H1 (cell line): ENCODE results near the gene TET2. TPM values are rescaled to one million over a fixed set of nuclear protein-coding genes. Genes with fewer than 3 reads are reported as not detected.

Source experiments
- CTCF ChIA-PET: fragments of 300-600 bp; sonication (Branson Sonifier 250); formaldehyde crosslinking; loops from one replicate; lab custom pipeline; 2021; ENCODE audit not compliant: partially characterized antibody; lab: Charles Lee
- POLR2A ChIA-PET: fragments of 300-600 bp; sonication (Branson Sonifier 250); formaldehyde crosslinking; loops from one replicate; lab custom pipeline; 2021; ENCODE audit warnings: inconsistent platforms; ENCODE audit not compliant: partially characterized antibody; lab: Charles Lee
- DNase-seq, 2 experiments: peaks; one replicate each; pipeline versions ENCODE4 v3.0.0 to v3.0.0-alpha.2; 2010 to 2022; ENCODE audit warnings: low spot score in 2 of 2, low read depth in 1 of 2, mixed read lengths in 1 of 2
- FAIRE-seq: peaks from 2 replicates; lab custom pipeline; 2011; peaks lifted over from hg19 to GRCh38; lab: Jason Lieb, UNC
- H2AFZ ChIP-seq: 2 replicates; pipeline ENCODE4 v1.8.1; 2012; ENCODE audit warnings: low read length, inconsistent platforms
- H2AK5ac ChIP-seq: 2 replicates; pipeline ENCODE4 v1.6.1; 2013; ENCODE audit warnings: low read depth, low read length
- H2BK120ac ChIP-seq: replicated peaks from 2 replicates; pipeline ENCODE3; 2013; ENCODE audit warnings: low read depth, low read length, inconsistent platforms
- H2BK12ac ChIP-seq: 2 replicates; pipeline ENCODE4 v1.6.1; 2013; ENCODE audit warnings: low read depth, low read length
- H2BK15ac ChIP-seq: 2 replicates; pipeline ENCODE4 v1.6.1; 2013; ENCODE audit warnings: low read length
- H2BK20ac ChIP-seq: 2 replicates; pipeline ENCODE4 v1.6.1; 2013; ENCODE audit warnings: low read length
- H2BK5ac ChIP-seq: 2 replicates; pipeline ENCODE4 v1.6.1; 2013; ENCODE audit warnings: low read depth, low read length
- H3K14ac ChIP-seq: 2 replicates; pipeline ENCODE4 v1.6.1; 2013; ENCODE audit warnings: inconsistent platforms; ENCODE audit not compliant: insufficient read length
- H3K18ac ChIP-seq: 2 replicates; pipeline ENCODE4 v1.6.1; 2013; ENCODE audit warnings: low read length; ENCODE audit errors: extremely low read depth
- H3K23ac ChIP-seq: 2 replicates; pipeline ENCODE4 v1.6.1; 2013; ENCODE audit warnings: inconsistent platforms; ENCODE audit not compliant: insufficient read length
- H3K23me2 ChIP-seq: 2 replicates; pipeline ENCODE4 v1.6.1; 2013; ENCODE audit warnings: low read depth, low read length
- H3K27ac ChIP-seq: 2 replicates; pipeline ENCODE4 v1.6.1; 2011; ENCODE audit warnings: low read depth, low read length, inconsistent platforms
- H3K27me3 ChIP-seq, 4 experiments: replicated peaks in 1 of 4; 1 replicate in 1 of 4; 2 replicates in 3 of 4; pipeline versions ENCODE4 v1.6.1 to v1.8.1; 2011 to 2013; ENCODE audit warnings: low read length in 3 of 4, mild to moderate bottlenecking in 3 of 4, inconsistent platforms in 2 of 4, mixed read lengths in 2 of 4, moderate library complexity in 1 of 4; ENCODE audit not compliant: control insufficient read depth in 3 of 4, insufficient read depth in 3 of 4; ENCODE audit errors: extremely low read depth in 1 of 4
- H3K36me3 ChIP-seq, 4 experiments: 2 replicates each; pipeline versions ENCODE4 v1.6.1 to v1.8.1; 2011 to 2013; ENCODE audit warnings: mild to moderate bottlenecking in 4 of 4, low read length in 3 of 4, moderate library complexity in 2 of 4, control low read depth in 1 of 4, inconsistent platforms in 1 of 4; ENCODE audit not compliant: insufficient read depth in 4 of 4, control insufficient read depth in 2 of 4
- H3K4ac ChIP-seq: replicated peaks from 2 replicates; pipeline ENCODE3; 2013; ENCODE audit warnings: low read length, low read depth, mixed read lengths, inconsistent platforms; ENCODE audit not compliant: insufficient read length
- H3K4me1 ChIP-seq, 4 experiments: replicated peaks in 1 of 4; 1 replicate in 1 of 4; 2 replicates in 3 of 4; pipeline versions ENCODE4 v1.6.1 to v1.8.1; 2011 to 2013; ENCODE audit warnings: low read length in 3 of 4, inconsistent platforms in 2 of 4, mixed read lengths in 1 of 4; ENCODE audit not compliant: insufficient read depth in 4 of 4, control insufficient read depth in 3 of 4
- H3K4me2 ChIP-seq, 2 experiments: 2 replicates each; pipeline versions ENCODE4 v1.6.1 to v1.8.1; 2011 to 2013; ENCODE audit warnings: low read depth in 2 of 2, low read length in 2 of 2, control low read depth in 1 of 2, inconsistent platforms in 1 of 2, mild to moderate bottlenecking in 1 of 2; ENCODE audit not compliant: insufficient read depth in 1 of 2
- H3K4me3 ChIP-seq, 4 experiments: fragments of 200-600, 300-600 bp in 1 of 4; sonication (generic), shearing (Covaris generic), sonication (Bioruptor Twin) in 1 of 4; 2 replicates each; pipeline versions ENCODE4 v1.5.1 to v1.8.1; 2011 to 2016; ENCODE audit warnings: low read length in 4 of 4, low read depth in 3 of 4, control low read depth in 2 of 4, inconsistent platforms in 2 of 4, mild to moderate bottlenecking in 2 of 4, mixed read lengths in 1 of 4, moderate library complexity in 1 of 4; ENCODE audit not compliant: insufficient read depth in 2 of 4; ENCODE audit errors: extremely low read depth in 1 of 4
- H3K56ac ChIP-seq: replicated peaks from 2 replicates; pipeline ENCODE3; 2013; ENCODE audit warnings: low read depth, mild to moderate bottlenecking, mixed read lengths, low read length, inconsistent platforms; ENCODE audit not compliant: insufficient read length
- H3K79me1 ChIP-seq: 2 replicates; pipeline ENCODE4 v1.6.1; 2013; ENCODE audit warnings: low read depth, low read length, control low read depth
- H3K79me2 ChIP-seq, 2 experiments: 2 replicates each; pipeline versions ENCODE4 v1.6.1 to v1.8.1; 2012 to 2013; ENCODE audit warnings: low read length in 2 of 2, mild to moderate bottlenecking in 2 of 2, inconsistent platforms in 1 of 2; ENCODE audit not compliant: insufficient read depth in 2 of 2, control insufficient read depth in 1 of 2
- H3K9ac ChIP-seq, 4 experiments: replicated peaks in 1 of 4; 1 replicate in 1 of 4; 2 replicates in 3 of 4; pipeline versions ENCODE4 v1.6.1 to v1.8.1; 2011 to 2013; ENCODE audit warnings: low read depth in 3 of 4, low read length in 3 of 4, control low read depth in 2 of 4, mild to moderate bottlenecking in 2 of 4, moderate library complexity in 2 of 4, inconsistent platforms in 1 of 4; ENCODE audit errors: extremely low read depth in 1 of 4
- H3K9me3 ChIP-seq, 2 experiments: 2 replicates each; pipeline versions ENCODE4 v1.6.1 to v1.8.1; 2012 to 2013; ENCODE audit warnings: mild to moderate bottlenecking in 2 of 2, moderate library complexity in 2 of 2, control low read depth in 1 of 2, inconsistent platforms in 1 of 2, low read depth in 1 of 2, low read length in 1 of 2, mixed read lengths in 1 of 2; ENCODE audit not compliant: insufficient read depth in 2 of 2
- H4K20me1 ChIP-seq, 2 experiments: replicated peaks in 1 of 2; 2 replicates each; pipeline versions ENCODE3 to v1.8.1; 2011 to 2013; ENCODE audit warnings: inconsistent platforms in 2 of 2, low read length in 2 of 2, mild to moderate bottlenecking in 1 of 2; ENCODE audit not compliant: insufficient read depth in 2 of 2, control insufficient read depth in 1 of 2
- H4K5ac ChIP-seq: 2 replicates; pipeline ENCODE4 v1.6.1; 2013; ENCODE audit warnings: low read length, low read depth, mixed read lengths, inconsistent platforms; ENCODE audit not compliant: insufficient read length
- H4K8ac ChIP-seq: 2 replicates; pipeline ENCODE4 v1.8.0; 2013; ENCODE audit warnings: mild to moderate bottlenecking, moderate library complexity, low read length, inconsistent platforms; ENCODE audit not compliant: insufficient read depth; ENCODE audit errors: extremely low read depth
- H4K91ac ChIP-seq: replicated peaks from 2 replicates; pipeline ENCODE3; 2013; ENCODE audit warnings: low read length, mixed read lengths, inconsistent platforms; ENCODE audit not compliant: insufficient read length
- SIN3A ChIP-seq, 2 experiments: IDR thresholded peaks in 1 of 2; conservative IDR thresholded peaks in 1 of 2; 2 replicates each; pipeline ENCODE4 v1.6.1; 2011 to 2012; ENCODE audit warnings: low read length in 2 of 2, improper control_type of control experiment in 1 of 2, low read depth in 1 of 2, mild to moderate bottlenecking in 1 of 2
- SUZ12 ChIP-seq: fragments of 200-600 bp; sonication (generic); IDR thresholded peaks from 2 replicates; pipeline ENCODE4 v1.6.1; 2012; ENCODE audit warnings: mild to moderate bottlenecking, inconsistent platforms, low read length, moderate library complexity, mixed read lengths
- WGBS, 2 experiments: shearing (Covaris generic) in 1 of 2; methylation state at CpG; one replicate each; pipeline versions ENCODE4 v1.1.6 to v1.1.7; 2013 to 2015; ENCODE audit warnings: low lambda C conversion rate in 2 of 2, mixed read lengths in 2 of 2, inconsistent platforms in 1 of 2, low coverage in 1 of 2, missing lambda C conversion rate in 1 of 2; ENCODE audit not compliant: insufficient replicate concordance in 2 of 2, insufficient coverage in 1 of 2, insufficient read length in 1 of 2; ENCODE audit errors: extremely low coverage in 1 of 2, missing lambda C conversion rate in 1 of 2; 5-methylcytosine and 5-hydroxymethylcytosine counted together
- polyA plus RNA-seq, 7 experiments: library from polyadenylated mRNA; depleted of rRNA in 3 of 7; stranded (reverse) in 5 of 7; unstranded in 2 of 7; fragments of >200 nt in 5 of 7; fragments of 200-250 nt in 2 of 7; gene quantifications; 1 replicate in 5 of 7; 2 replicates in 1 of 7; 4 replicates in 1 of 7; pipeline versions ENCODE4 v1.2.1 to v1.2.3, GENCODE V29; 2011 to 2013; ENCODE audit warnings: missing spikeins in 2 of 7, mixed read lengths in 2 of 7
- total RNA-seq: library from RNA; stranded (reverse); fragmentation: NEBNext Ultra II Directional; extraction: Animal tissue kit (Norgen Biotek cat#: 25700); gene quantifications from 2 replicates; pipeline ENCODE4 v1.2.1, GENCODE V29; 2021
- TF ChIP-seq, protein P1 (sequence below): IDR thresholded peaks from 2 replicates; pipeline ENCODE4 v1.6.1; 2012; ENCODE audit warnings: inconsistent platforms

Gene TET2
- total and polyA plus RNA-seq, 2 of the 8 experiments (the other 6 are each of a cell fraction or from before 2014, with no cell fraction given): 1.0 to 2.6 TPM

DNA sequence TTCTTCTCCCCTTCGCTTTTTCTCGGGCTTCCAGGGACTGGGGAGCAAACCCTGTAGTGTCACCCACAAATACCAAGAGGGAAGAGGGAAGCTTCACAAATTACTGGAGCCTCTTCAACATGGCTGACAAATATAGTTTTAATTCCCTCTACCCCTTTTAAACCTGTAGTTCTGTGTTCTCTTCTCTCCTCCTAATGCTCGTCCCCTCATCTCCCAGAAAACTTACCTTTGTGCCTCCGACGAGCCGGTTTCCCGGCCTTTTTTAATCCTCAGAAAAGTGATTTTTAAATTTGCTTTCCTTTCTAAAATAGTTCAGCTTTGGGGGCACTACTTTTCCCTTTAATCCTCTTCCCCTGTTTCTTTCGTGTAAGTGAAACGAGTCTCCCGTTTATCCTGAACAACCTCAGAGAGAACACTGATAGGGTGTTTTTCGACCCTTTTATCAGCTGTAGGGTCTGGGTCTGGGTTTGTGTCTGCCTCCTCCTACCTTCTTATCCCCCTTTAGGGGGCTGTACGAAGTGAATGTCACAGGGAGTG, 408 bp downstream of the TET2 start:
- no peak overlapping the region; the same call in 1 of the 2 replicates for H3K18ac ChIP-seq
- H4K8ac ChIP-seq: peak overlapping the region; percentile 88; the same call in 1 of the 2 replicates
- peaks cover 0 to 3% (median 0%) of the 10 kb centered on the region in 4 experiments; a peak in 2 of 7 replicates for H3K4me1 ChIP-seq
- ChIA-PET CTCF (interaction anchor here (1.0 to 1.2 kb wide), 3 partner anchors 16 to 315 kb away, joined by 3 read pairs; no protein-coding TSS in a partner anchor), POLR2A (interaction anchor here (0.6 to 1.8 kb wide), 5 partner anchors 9 to 956 kb away, joined by 3 to 9 read pairs (median 3); partner anchors contain the start of gene PPA2)
- H3K23ac ChIP-seq: no peak overlapping the region
- peak overlapping the region; percentile 36 for H3K4ac ChIP-seq
- H2BK15ac ChIP-seq: no peak overlapping the region
- TF ChIP-seq SIN3A (conservative IDR thresholded peaks at IDR 0.05 in 1 of 2, IDR thresholded peaks at IDR 0.05 in 1 of 2; ENCODE audit: low read depth in 1 of 2, low read length in 2 of 2) (0 out of 4 replicates have a peak, but pooled peaks of 1 of the 2 experiments have one; percentile 3), SUZ12 (peak; percentile 52; the same call in 1 of the 2 replicates)
- TF ChIP-seq, protein P1, sequence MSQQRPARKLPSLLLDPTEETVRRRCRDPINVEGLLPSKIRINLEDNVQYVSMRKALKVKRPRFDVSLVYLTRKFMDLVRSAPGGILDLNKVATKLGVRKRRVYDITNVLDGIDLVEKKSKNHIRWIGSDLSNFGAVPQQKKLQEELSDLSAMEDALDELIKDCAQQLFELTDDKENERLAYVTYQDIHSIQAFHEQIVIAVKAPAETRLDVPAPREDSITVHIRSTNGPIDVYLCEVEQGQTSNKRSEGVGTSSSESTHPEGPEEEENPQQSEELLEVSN: no peak
- TF ChIP-seq, all 59 proteins: peak for 2
- Histone ChIP-seq H2AFZ (peak overlapping the region; percentile 98), H4K5ac (no peak overlapping the region), H2BK5ac (no peak overlapping the region), H2BK120ac (no peak overlapping the region), H3K27me3 (peaks cover 24 to 77% (median 62%) of the 10 kb centered on the region in 4 experiments), H3K9ac (peak overlapping the region; percentile 74 to 88 (median 83)), H3K4me2 (peak overlapping the region; percentile 85 to 96), H3K9me3 (no peaks in the 10 kb centered on the region), H3K23me2 (peaks cover 13% of the 10 kb centered on the region), H2BK12ac (0 out of 2 replicates have a peak overlapping the region, but pooled peaks have one; percentile 20), H3K14ac (no peak overlapping the region), H3K79me2 (no peaks in the 10 kb centered on the region), H4K20me1 (peaks cover 3 to 7% of the 10 kb centered on the region in 2 experiments), H4K91ac (no peak overlapping the region), H3K56ac (no peak overlapping the region), H3K36me3 (no peaks in the 10 kb centered on the region), H2BK20ac (no peak overlapping the region), H2AK5ac (no peak overlapping the region), H3K27ac (no peak overlapping the region), H3K79me1 (no peaks in the 10 kb centered on the region), H3K4me3 (peak overlapping the region; percentile 85 to 91 (median 88))
- 4% methylated on average over 12 of the region's 12 CpGs; no CpG with 5 or more reads in 1 of the 2 experiments for WGBS, 2 experiments
- DNase-seq (no peak), FAIRE-seq (no peak)
